ENCODE measurements around the gene KCNK13. TPM values are rescaled to one million over a fixed set of nuclear protein-coding genes. Genes with fewer than 3 reads are reported as not detected.

Gene KCNK13
- total and polyA plus RNA-seq, 2 of the 4 experiments (the other 2 are of a cell fraction) = not detected

GRCh38 chr14:90213099-90213748 is 151.4 kb downstream of the KCNK13 start:
- Histone ChIP-seq H3K27me3 (ENCODE audit: control insufficient read depth, insufficient read depth, low read length) (no peaks in the 10 kb centered on the region; the same call in none of the 2 replicates), H4K91ac (ENCODE audit: insufficient read depth, low read depth, low read length) (no peak overlapping the region), H2BK120ac (ENCODE audit: low read depth, low read length) (no peak overlapping the region), H3K56ac (ENCODE audit: extremely low read depth, insufficient read depth, low read length) (no peak overlapping the region), H2AK9ac (replicated peaks; ENCODE audit: low read depth, low read length, poor library complexity) (no peak overlapping the region), H2BK20ac (ENCODE audit: low read depth, low read length) (no peak overlapping the region), H3K18ac (ENCODE audit: low read depth, low read length) (no peak overlapping the region), H3K4me1 (ENCODE audit: control insufficient read depth, insufficient read depth, low read length) (no peaks in the 10 kb centered on the region), H3K79me1 (ENCODE audit: low read depth in 1 of 2, low read length in 2 of 2) (no peaks in the 10 kb centered on the region), H3K36me3 (ENCODE audit: control insufficient read depth, insufficient read depth, low read length) (no peaks in the 10 kb centered on the region), H2BK15ac (ENCODE audit: low read depth, low read length) (no peak overlapping the region), H2AK5ac (ENCODE audit: low read depth, low read length) (no peak overlapping the region), H3K9me1 (ENCODE audit: insufficient read depth, low read length) (no peaks in the 10 kb centered on the region), H3K4ac (ENCODE audit: low read depth, low read length) (no peak overlapping the region), H3K9me3 (ENCODE audit: control insufficient read depth, insufficient read depth, low read length) (no peaks in the 10 kb centered on the region), H3K23ac (ENCODE audit: low read depth, low read length) (no peak overlapping the region), H4K5ac (ENCODE audit: low read depth, low read length) (no peak overlapping the region), H3K9ac (ENCODE audit: low read depth, low read length) (no peak overlapping the region), H3K14ac (replicated peaks; ENCODE audit: low read depth, low read length) (no peak overlapping the region), H4K20me1 (ENCODE audit: insufficient read depth, low read length) (no peaks in the 10 kb centered on the region), H2AFZ (replicated peaks; ENCODE audit: low read length, poor library complexity) (no peak overlapping the region), H3K4me2 (ENCODE audit: low read depth, low read length) (no peak overlapping the region), H4K8ac (ENCODE audit: low read depth in 2 of 2, low read length in 2 of 2) (no peak overlapping the region), H3K27ac (ENCODE audit: insufficient read depth, low read length) (no peak overlapping the region), H2BK5ac (ENCODE audit: low read depth, low read length, poor library complexity, severe bottlenecking) (no peak overlapping the region), H3K4me3 (ENCODE audit: insufficient read depth, low read depth, low read length) (no peak overlapping the region)
- in situ Hi-C loops (cut with MboI; ENCODE audit: low sequenced_read_pairs) (no loop called here), intact Hi-C loops (cut with micrococcal nuclease) (no loop called here), dilution Hi-C loops (cut with HindIII; ENCODE audit: low sequenced_read_pairs, unreplicated experiment) (no loop called here)
- no TSS peak for BruUV-seq (replicated peaks)
- ATAC-seq (ENCODE audit: low read depth) = no peak
- DNase-seq = no peak
- 67% methylated on average over 2 of the region's 7 CpGs; no CpG with 5 or more reads in 1 of the 2 experiments for WGBS, 2 experiments (ENCODE audit: extremely low coverage in 2 of 2, insufficient read length in 1 of 2)
- ChIA-PET POLR2A (ENCODE audit: unreplicated experiment) (no interaction called here), CTCF (no interaction called here)
- TF ChIP-seq RAD21 (IDR thresholded peaks at IDR 0.05; ENCODE audit: low read length) (no peak), BHLHE40 (IDR thresholded peaks at IDR 0.05; ENCODE audit: low read depth, low read length) (no peak), RFX5 (IDR thresholded peaks at IDR 0.05; ENCODE audit: low read depth, low read length) (no peak), SMC3 (IDR thresholded peaks at IDR 0.05; ENCODE audit: low read depth, low read length) (no peak), RCOR1 (IDR thresholded peaks at IDR 0.05; ENCODE audit: insufficient replicate concordance, low read length) (no peak), FOS (IDR thresholded peaks at IDR 0.05; ENCODE audit: low read depth, low read length) (no peak), MAZ (IDR thresholded peaks at IDR 0.05; ENCODE audit: borderline replicate concordance, low read depth, low read length) (no peak), CEBPB (IDR thresholded peaks at IDR 0.05; ENCODE audit: low read depth, low read length) (no peak), NFE2L2 (IDR thresholded peaks at IDR 0.05; ENCODE audit: low read depth, low read length) (no peak), CHD1 (IDR thresholded peaks at IDR 0.05; ENCODE audit: low read depth, low read length) (no peak), MAFK (IDR thresholded peaks at IDR 0.05; ENCODE audit: low read depth, low read length) (no peak), USF2 (IDR thresholded peaks at IDR 0.05; ENCODE audit: low read depth, low read length) (no peak)
- TF ChIP-seq, protein P1, sequence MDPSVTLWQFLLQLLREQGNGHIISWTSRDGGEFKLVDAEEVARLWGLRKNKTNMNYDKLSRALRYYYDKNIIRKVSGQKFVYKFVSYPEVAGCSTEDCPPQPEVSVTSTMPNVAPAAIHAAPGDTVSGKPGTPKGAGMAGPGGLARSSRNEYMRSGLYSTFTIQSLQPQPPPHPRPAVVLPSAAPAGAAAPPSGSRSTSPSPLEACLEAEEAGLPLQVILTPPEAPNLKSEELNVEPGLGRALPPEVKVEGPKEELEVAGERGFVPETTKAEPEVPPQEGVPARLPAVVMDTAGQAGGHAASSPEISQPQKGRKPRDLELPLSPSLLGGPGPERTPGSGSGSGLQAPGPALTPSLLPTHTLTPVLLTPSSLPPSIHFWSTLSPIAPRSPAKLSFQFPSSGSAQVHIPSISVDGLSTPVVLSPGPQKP (IDR thresholded peaks at IDR 0.05; ENCODE audit: borderline replicate concordance, low read depth, low read length) = no peak
